ENCODE results near the gene DRC1.

GRCh38 chr2:26395394-26395793 is 6.3 kb upstream of the DRC1 start:
- no peak for TF ChIP-seq REST (IDR thresholded peaks at IDR 0.05; ENCODE audit: insufficient read depth in 1 of 2, low read depth in 2 of 2, low read length in 2 of 2)
- no peak for TF ChIP-seq SIN3A (IDR thresholded peaks at IDR 0.05; ENCODE audit: borderline replicate concordance, insufficient read depth, low read length)
- no peak for TF ChIP-seq POLR2AphosphoS5 (IDR thresholded peaks at IDR 0.05; ENCODE audit: low read depth, low read length)
